Kidney epithelial cell (primary cell): ENCODE results near the gene GPC6. TPM values are rescaled to one million over a fixed set of nuclear protein-coding genes. Genes with fewer than 3 reads are reported as not detected.

ENCODE experiments used
- DNase-seq: peaks from one replicate; pipeline ENCODE4 v3.0.0-alpha.2; 2010; ENCODE audit warnings: low read depth
- H3K27me3 ChIP-seq: 2 replicates; pipeline ENCODE4 v1.6.0; 2011; ENCODE audit warnings: low read length; ENCODE audit not compliant: control insufficient read depth, insufficient read depth
- H3K36me3 ChIP-seq: 2 replicates; pipeline ENCODE4 v1.5.1; 2011; ENCODE audit warnings: low read length; ENCODE audit not compliant: control insufficient read depth, insufficient read depth
- H3K4me3 ChIP-seq: 2 replicates; pipeline ENCODE4 v1.5.1; 2011; ENCODE audit warnings: low read depth, mild to moderate bottlenecking, control low read depth, low read length
- total RNA-seq: library from RNA; depleted of rRNA; stranded (reverse); fragments of >200 nt; gene quantifications from 2 replicates; pipeline ENCODE4 v1.2.3, GENCODE V29; 2015
- TF ChIP-seq, protein P1 (sequence below): IDR thresholded peaks from 2 replicates; pipeline ENCODE4 v1.5.1; 2011; ENCODE audit warnings: mild to moderate bottlenecking, moderate library complexity, low read length, control low read depth, inconsistent platforms; ENCODE audit not compliant: insufficient read depth, poor library complexity, severe bottlenecking

Gene GPC6
- total RNA-seq, 1 donor from 2014 or later, result 62.7 TPM

GRCh38 chr13:93724187-93724586, 497.6 kb downstream of the GPC6 start:
- Histone ChIP-seq H3K4me3 (no peak overlapping the region), H3K36me3 (no peaks in the 10 kb centered on the region), H3K27me3 (no peaks in the 10 kb centered on the region)
- DNase-seq, result no peak
- TF ChIP-seq, protein P1, sequence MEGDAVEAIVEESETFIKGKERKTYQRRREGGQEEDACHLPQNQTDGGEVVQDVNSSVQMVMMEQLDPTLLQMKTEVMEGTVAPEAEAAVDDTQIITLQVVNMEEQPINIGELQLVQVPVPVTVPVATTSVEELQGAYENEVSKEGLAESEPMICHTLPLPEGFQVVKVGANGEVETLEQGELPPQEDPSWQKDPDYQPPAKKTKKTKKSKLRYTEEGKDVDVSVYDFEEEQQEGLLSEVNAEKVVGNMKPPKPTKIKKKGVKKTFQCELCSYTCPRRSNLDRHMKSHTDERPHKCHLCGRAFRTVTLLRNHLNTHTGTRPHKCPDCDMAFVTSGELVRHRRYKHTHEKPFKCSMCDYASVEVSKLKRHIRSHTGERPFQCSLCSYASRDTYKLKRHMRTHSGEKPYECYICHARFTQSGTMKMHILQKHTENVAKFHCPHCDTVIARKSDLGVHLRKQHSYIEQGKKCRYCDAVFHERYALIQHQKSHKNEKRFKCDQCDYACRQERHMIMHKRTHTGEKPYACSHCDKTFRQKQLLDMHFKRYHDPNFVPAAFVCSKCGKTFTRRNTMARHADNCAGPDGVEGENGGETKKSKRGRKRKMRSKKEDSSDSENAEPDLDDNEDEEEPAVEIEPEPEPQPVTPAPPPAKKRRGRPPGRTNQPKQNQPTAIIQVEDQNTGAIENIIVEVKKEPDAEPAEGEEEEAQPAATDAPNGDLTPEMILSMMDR, result no peak

- no peak for DNase-seq
- H3K4me3 ChIP-seq, result no peak overlapping the region
- TF ChIP-seq, protein P1, result no peak
- H3K36me3 ChIP-seq, result no peaks in the 10 kb centered on the region
- H3K27me3 ChIP-seq, result no peaks in the 10 kb centered on the region
These were observed 499.8 kb downstream of the GPC6 start for GRCh38 chr13:93726173-93726957.

- Histone ChIP-seq H3K4me3 (no peak overlapping the region), H3K36me3 (no peaks in the 10 kb centered on the region), H3K27me3 (no peaks in the 10 kb centered on the region)
- no peak for DNase-seq
- TF ChIP-seq, protein P1, result no peak
These were observed 500.9 kb downstream of the GPC6 start for GRCh38 chr13:93727211-93728141.

GRCh38 chr13:93729383-93729782, 502.8 kb downstream of the GPC6 start:
- TF ChIP-seq, protein P1, result no peak
- H3K36me3 ChIP-seq, result no peaks in the 10 kb centered on the region
- no peak overlapping the region for H3K4me3 ChIP-seq
- no peaks in the 10 kb centered on the region for H3K27me3 ChIP-seq
- DNase-seq, result no peak

DNA sequence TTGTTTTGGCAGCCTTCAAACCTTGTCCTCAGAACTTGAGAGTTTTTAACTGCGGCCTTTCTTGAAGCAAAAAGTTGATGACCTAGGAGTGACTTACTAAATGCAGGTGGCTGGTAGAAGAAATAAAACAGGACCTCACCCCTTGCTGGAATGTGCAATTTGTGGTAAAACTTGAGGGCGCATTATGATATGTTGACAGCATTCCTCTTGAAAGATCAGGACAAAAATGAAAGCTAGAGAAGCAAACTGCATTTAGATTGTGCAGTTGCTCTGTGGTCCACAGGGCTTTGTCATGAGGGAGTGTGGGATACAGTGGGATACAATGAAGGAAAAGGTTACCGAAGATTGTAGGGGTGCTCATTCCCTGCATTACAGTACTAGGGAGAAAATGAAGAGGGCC, 504.2 kb downstream of the GPC6 start:
- DNase-seq, result no peak

More for the DNA sequence above, 504.2 kb downstream of the GPC6 start:
- Histone ChIP-seq H3K36me3 (no peaks in the 10 kb centered on the region), H3K27me3 (no peaks in the 10 kb centered on the region), H3K4me3 (no peak overlapping the region)
- TF ChIP-seq, protein P1, result no peak
